Skin of body (tissue), 2 donors: Measurements from ENCODE around the gene CLHC1. TPM values are rescaled to one million over a fixed set of nuclear protein-coding genes. Genes with fewer than 3 reads are reported as not detected.
"Not testable (repeated sequence)": the region's sequence is repeated elsewhere in the genome, so short reads cannot be mapped to it uniquely, and the experiment has no call there.

Experiments
- DNase-seq: peaks from one replicate; lab custom pipeline; 2025; lab: John Stamatoyannopoulos, UW
- total RNA-seq: library from RNA; depleted of rRNA; stranded (reverse); fragments of >200 nt; gene quantifications from one replicate; pipeline ENCODE4 v1.2.3, GENCODE V29; 2014

CLHC1 gene
- total RNA-seq, 1 donor from 2014 or later, result 13.7 TPM

- DNase-seq, result no peak
These were observed 967 bp upstream of the CLHC1 start for GRCh38 chr2:55232863-55233657.

GRCh38 chr2:55231546-55232083 is 478 bp downstream of the CLHC1 start:
- no peak for DNase-seq

- no peak for DNase-seq
These were observed 1.5 kb downstream of the CLHC1 start for GRCh38 chr2:55230551-55230950.

- DNase-seq, result no peak
These were observed 2.9 kb downstream of the CLHC1 start for GRCh38 chr2:55229221-55229620.

GRCh38 chr2:55228226-55228563 is 3.9 kb downstream of the CLHC1 start:
- no peak for DNase-seq

GRCh38 chr2:55227437-55228225 is 4.5 kb downstream of the CLHC1 start:
- DNase-seq, result not testable (repeated sequence)

- DNase-seq, result no peak
These were observed 6.5 kb downstream of the CLHC1 start for GRCh38 chr2:55225481-55226020.

GRCh38 chr2:55224761-55225261 is 7.3 kb downstream of the CLHC1 start:
- no peak for DNase-seq

- no peak for DNase-seq
These were observed 7.9 kb downstream of the CLHC1 start for GRCh38 chr2:55223958-55224760.

- DNase-seq, result no peak
These were observed 18.3 kb downstream of the CLHC1 start for GRCh38 chr2:55213822-55214221.

GRCh38 chr2:55204950-55205349 is 27.1 kb downstream of the CLHC1 start:
- no peak for DNase-seq

- no peak for DNase-seq
These were observed 27.6 kb downstream of the CLHC1 start for GRCh38 chr2:55204536-55204935.

GRCh38 chr2:55200416-55200815 is 31.7 kb downstream of the CLHC1 start:
- DNase-seq, result no peak

- no peak for DNase-seq
These were observed 35.6 kb downstream of the CLHC1 start for GRCh38 chr2:55196526-55196925.

- not testable (repeated sequence) for DNase-seq
These were observed 40.2 kb downstream of the CLHC1 start for GRCh38 chr2:55191888-55192287.

GRCh38 chr2:55186837-55187236 is 45.3 kb downstream of the CLHC1 start:
- DNase-seq, result not testable (repeated sequence)

- DNase-seq, result no peak
These were observed 51.7 kb downstream of the CLHC1 start for GRCh38 chr2:55180374-55180773.

- DNase-seq, result no peak
These were observed 56.0 kb downstream of the CLHC1 start for GRCh38 chr2:55176094-55176415.

- peak; percentile 80 for DNase-seq
These were observed 56.6 kb downstream of the CLHC1 start for GRCh38 chr2:55175254-55176093.

- no peak for DNase-seq
These were observed 58.5 kb downstream of the CLHC1 start for GRCh38 chr2:55173438-55174054.
